GM18909 (cell line): Measurements from ENCODE around the gene SGSM2.

ENCODE experiments used
- ATAC-seq: cut with Tn5 transposase; IDR thresholded peaks from one replicate; pipeline ENCODE4 v1.9.1; 2021; ENCODE audit warnings: mild to moderate bottlenecking; ENCODE audit not compliant: unreplicated experiment, poor library complexity

Gene SGSM2

GRCh38 chr17:2366747-2367494 is 29.6 kb downstream of the SGSM2 start:
- ATAC-seq, result no peak

GRCh38 chr17:2368359-2368758 is 31.1 kb downstream of the SGSM2 start:
- no peak for ATAC-seq

- ATAC-seq, result no peak
Observed at GRCh38 chr17:2369039-2369438, 31.7 kb downstream of the SGSM2 start.

GRCh38 chr17:2369551-2370210 is 32.4 kb downstream of the SGSM2 start:
- no peak for ATAC-seq

DNA sequence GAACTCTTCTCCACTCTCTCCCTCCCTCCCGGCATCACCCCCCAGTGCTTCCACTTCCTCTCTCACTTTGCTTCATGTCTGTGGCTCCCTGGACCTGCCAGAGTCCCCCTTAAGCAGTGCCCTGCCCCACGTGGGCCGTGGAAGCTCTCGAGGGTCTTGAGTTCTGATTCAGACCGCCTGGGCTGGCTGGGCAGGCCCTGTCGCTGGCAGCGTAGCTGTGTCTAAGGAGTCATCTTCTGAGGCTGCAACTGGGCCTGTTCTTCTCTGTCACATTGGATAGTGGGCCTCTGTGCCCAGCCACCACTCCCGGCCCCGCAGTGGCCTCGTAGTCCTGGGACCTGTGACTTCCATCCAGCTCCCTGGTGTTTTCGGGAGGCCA is 32.9 kb downstream of the SGSM2 start:
- ATAC-seq, result no peak

- no peak for ATAC-seq
Observed at GRCh38 chr17:2371183-2372130, 34.2 kb downstream of the SGSM2 start.

GRCh38 chr17:2372180-2372579 is 34.9 kb downstream of the SGSM2 start:
- no peak for ATAC-seq

DNA sequence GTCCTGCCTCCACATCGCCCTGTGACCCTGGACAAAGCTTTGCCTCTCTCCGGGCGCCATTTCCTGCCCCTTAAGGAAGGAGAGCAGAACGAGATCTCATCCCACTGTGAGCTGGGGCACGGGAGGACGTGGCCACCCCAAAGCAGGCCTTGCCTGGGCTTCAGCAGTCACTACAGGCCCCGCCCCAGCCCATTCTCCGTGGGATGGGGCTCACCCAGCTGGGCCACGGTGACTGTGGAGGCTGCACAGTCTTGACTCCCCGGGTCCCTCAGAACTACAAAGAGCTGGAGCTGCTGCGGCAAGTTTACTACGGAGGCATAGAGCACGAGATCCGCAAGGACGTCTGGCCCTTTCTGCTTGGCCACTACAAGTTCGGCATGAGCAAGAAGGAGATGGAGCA is 35.4 kb downstream of the SGSM2 start:
- ATAC-seq, result no peak

- ATAC-seq, result no peak
Observed at GRCh38 chr17:2373179-2373578, 35.9 kb downstream of the SGSM2 start.

GRCh38 chr17:2374549-2375285 is 37.4 kb downstream of the SGSM2 start:
- ATAC-seq, result no peak

- ATAC-seq, result no peak
Observed at GRCh38 chr17:2375406-2375805, 38.1 kb downstream of the SGSM2 start.

- ATAC-seq, result no peak
Observed at GRCh38 chr17:2376107-2376506, 38.8 kb downstream of the SGSM2 start.

GRCh38 chr17:2377659-2378058 is 40.4 kb downstream of the SGSM2 start:
- no peak for ATAC-seq

DNA sequence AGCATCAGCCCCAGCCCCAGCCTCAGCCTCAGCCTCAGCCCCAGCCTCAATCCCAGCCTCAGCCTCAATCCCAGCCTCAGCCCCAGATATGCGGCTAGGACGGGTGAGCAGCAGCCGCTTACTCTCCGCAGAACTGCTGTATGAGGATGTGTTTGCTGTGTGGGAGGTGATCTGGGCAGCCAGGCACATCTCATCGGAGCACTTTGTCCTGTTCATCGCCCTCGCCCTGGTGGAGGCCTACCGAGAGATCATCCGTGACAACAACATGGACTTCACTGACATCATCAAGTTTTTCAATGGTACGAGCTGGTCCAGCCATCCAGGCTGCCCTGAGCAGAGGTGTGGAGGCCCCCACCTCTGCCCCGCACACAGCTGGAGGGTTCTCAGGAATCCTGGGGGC is 41.6 kb downstream of the SGSM2 start:
- no peak for ATAC-seq

- no peak for ATAC-seq
Observed at GRCh38 chr17:2379489-2380225, 42.4 kb downstream of the SGSM2 start.

- ATAC-seq, result no peak
Observed at GRCh38 chr17:2380226-2380922, 43.1 kb downstream of the SGSM2 start.

- no peak for ATAC-seq
Observed at GRCh38 chr17:2380950-2381649, 43.8 kb downstream of the SGSM2 start.

DNA sequence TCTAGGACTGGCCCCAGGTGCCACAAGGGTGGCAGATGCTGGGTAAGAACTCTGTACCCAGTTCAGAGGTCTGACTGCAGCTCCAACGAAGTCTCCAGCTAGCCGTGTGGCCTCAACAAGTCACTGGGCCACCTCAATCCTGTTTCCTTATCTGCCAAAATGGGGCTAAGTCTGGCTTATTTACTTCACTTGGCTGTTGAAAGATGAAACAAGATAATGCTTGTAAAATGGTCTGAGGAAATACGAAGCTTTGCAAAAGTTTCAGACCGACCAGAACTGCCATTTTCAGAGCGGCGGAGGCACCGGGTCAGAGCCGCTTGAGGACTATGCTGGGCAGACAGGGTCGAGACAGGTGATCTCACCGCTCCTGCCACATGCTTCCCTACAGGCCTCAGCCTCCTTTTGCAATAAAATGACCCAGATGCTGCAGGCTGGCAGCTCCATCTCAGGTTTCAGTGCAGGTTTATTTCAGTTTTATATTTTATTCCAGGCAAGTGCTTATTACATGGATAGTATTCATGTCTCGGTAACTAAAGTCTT is 46.4 kb downstream of the SGSM2 start:
- no peak for ATAC-seq
